ENCODE measurements around the gene ENHO.
A peak's percentile ranks its signal among the peaks of the same experiment; 100 is the strongest.
"Not testable (repeated sequence)": the region's sequence is repeated elsewhere in the genome, so short reads cannot be mapped to it uniquely, and the experiment has no call there.

Gene ENHO

GRCh38 chr9:34555500-34555899, 32.7 kb upstream of the ENHO start:
- no peak for DNase-seq

- peak; percentile 21 for DNase-seq
Measured at GRCh38 chr9:34555002-34555348, 32.2 kb upstream of the ENHO start.

- no peak for DNase-seq
Measured at GRCh38 chr9:34554211-34555001, 31.6 kb upstream of the ENHO start.

- no peak for DNase-seq
Measured at GRCh38 chr9:34553511-34554021, 30.8 kb upstream of the ENHO start.

GRCh38 chr9:34552986-34553385, 30.2 kb upstream of the ENHO start:
- no peak for DNase-seq

GRCh38 chr9:34552606-34552981, 29.8 kb upstream of the ENHO start:
- no peak for DNase-seq

GRCh38 chr9:34551751-34552605, 29.2 kb upstream of the ENHO start:
- DNase-seq = no peak

GRCh38 chr9:34550681-34551270, 28.0 kb upstream of the ENHO start:
- no peak for DNase-seq

- no peak for DNase-seq
Measured at GRCh38 chr9:34550016-34550680, 27.4 kb upstream of the ENHO start.

GRCh38 chr9:34549407-34549732, 26.6 kb upstream of the ENHO start:
- no peak for DNase-seq

GRCh38 chr9:34547960-34548611, 25.3 kb upstream of the ENHO start:
- peak; percentile 57 for DNase-seq

GRCh38 chr9:34546834-34547827, 24.3 kb upstream of the ENHO start:
- DNase-seq = peak; percentile 66

- DNase-seq = no peak
Measured at GRCh38 chr9:34546102-34546833, 23.5 kb upstream of the ENHO start.

- no peak for DNase-seq
Measured at GRCh38 chr9:34545497-34545896, 22.7 kb upstream of the ENHO start.

GRCh38 chr9:34544035-34544434, 21.2 kb upstream of the ENHO start:
- no peak for DNase-seq

GRCh38 chr9:34541540-34541939, 18.8 kb upstream of the ENHO start:
- no peak for DNase-seq

- peak; percentile 40 for DNase-seq
Measured at GRCh38 chr9:34540827-34541226, 18.0 kb upstream of the ENHO start.

GRCh38 chr9:34536685-34537084, 13.9 kb upstream of the ENHO start:
- DNase-seq = no peak

- not testable (repeated sequence) for DNase-seq
Measured at GRCh38 chr9:34532041-34532440, 9.3 kb upstream of the ENHO start.

- DNase-seq = no peak
Measured at GRCh38 chr9:34526026-34526425, 3.2 kb upstream of the ENHO start.
